ENCODE data around the gene RHEB.

Gene RHEB

DNA sequence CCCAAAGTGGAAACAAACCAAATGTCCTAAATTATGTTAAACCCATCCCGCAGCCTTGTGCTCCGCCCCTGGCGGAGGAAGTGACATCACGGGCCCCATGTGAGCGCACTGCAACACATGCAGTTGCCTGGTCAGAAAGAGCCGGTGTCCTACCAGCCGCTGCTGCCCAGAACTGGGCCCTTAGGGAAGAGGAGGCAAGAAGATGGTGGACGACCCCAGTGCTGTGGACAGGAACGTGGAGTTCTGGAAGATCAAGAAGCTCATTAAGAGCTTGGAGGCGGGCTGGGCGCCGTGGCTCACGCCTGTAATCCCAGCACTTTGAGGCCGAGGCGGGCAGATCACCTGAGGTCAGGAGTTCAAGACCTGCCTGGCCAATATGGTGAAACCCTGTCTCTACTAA lies 18.0 kb downstream of the RHEB start:
- no peak for TF ChIP-seq CTCF (IDR thresholded peaks at IDR 0.05)
- DNase-seq (ENCODE audit: low spot score): no peak
- no peak overlapping the region for H3K27ac ChIP-seq
- no peak overlapping the region for H3K4me3 ChIP-seq

- H3K4me3 ChIP-seq: no peak overlapping the region
- no peak for TF ChIP-seq CTCF (IDR thresholded peaks at IDR 0.05)
- no peak overlapping the region for H3K27ac ChIP-seq
- DNase-seq (ENCODE audit: low spot score): no peak
These were observed 21.2 kb downstream of the RHEB start for GRCh38 chr7:151498495-151498894.

GRCh38 chr7:151497306-151497871 lies 22.3 kb downstream of the RHEB start:
- no peak overlapping the region for H3K4me3 ChIP-seq
- TF ChIP-seq CTCF (IDR thresholded peaks at IDR 0.05): no peak
- no peak overlapping the region for H3K27ac ChIP-seq
- no peak for DNase-seq (ENCODE audit: low spot score)

DNA sequence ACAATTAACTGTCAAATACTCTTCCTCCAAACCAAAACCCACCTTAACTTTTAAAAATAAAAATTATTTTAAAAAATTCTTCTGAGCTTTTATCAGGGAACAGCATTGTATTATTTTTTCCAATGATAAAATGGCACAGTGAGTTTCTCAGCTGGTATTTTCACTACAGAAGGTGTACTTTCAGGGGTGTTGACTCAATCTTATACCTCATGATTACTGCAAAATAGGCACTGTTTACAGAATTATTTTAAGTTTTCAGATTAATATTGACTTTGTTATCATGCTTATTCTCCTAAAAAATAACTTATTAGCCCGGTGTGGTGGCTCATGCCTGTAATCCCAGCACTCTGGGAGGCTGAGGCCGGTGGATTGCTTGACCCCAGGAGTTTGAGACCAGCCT lies 24.3 kb downstream of the RHEB start:
- DNase-seq (ENCODE audit: low spot score): no peak
- no peak for TF ChIP-seq CTCF (IDR thresholded peaks at IDR 0.05)
- Histone ChIP-seq H3K27ac (no peak overlapping the region), H3K4me3 (no peak overlapping the region)

DNA sequence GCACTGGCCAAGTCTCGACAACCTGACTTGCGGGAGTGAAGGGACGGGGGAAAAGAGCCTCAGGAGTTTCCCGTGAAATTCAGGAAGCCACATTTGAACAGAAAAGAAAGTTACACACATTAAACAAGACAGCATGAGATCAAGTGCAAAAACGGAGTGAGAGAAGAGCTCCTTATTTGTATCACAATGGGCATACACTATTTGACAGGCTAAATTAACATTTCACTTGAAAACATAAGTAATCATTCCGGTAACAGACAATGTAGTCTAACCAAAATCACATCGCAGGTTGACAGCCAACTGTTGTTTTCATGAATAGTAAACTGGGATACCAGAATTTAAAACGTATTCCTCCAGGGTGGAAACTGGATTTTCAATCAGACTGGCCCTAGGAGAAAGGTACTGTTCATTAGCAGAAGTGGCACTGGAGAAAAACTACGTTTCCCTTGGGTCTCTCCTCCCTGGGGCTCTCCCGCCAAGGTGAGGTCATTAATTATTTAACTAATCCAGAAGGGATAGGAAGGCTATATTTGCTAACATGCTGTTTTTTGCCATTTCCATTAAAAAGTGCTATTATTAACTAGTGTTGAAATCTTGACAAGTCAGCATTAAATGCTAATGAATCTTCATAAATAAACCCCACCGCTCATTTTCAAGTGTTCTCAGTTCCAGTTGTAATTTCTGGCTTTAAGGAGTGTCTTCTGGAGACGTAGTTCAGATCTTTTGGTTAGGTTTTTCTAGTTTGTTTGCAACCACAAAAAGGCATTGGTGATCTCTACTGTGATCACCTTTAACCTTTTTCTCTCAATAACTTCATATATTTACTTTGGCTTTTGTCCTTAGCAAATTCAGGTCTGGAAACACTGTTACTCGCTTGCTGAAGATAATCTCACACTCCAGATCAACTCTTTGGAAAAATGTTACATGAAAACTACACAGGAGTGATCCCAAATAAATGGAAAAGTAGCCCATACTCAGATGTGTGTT lies 25.1 kb downstream of the RHEB start:
- no peak overlapping the region for H3K27ac ChIP-seq
- no peak overlapping the region for H3K4me3 ChIP-seq
- DNase-seq (ENCODE audit: low spot score): no peak
- no peak for TF ChIP-seq CTCF (IDR thresholded peaks at IDR 0.05)

DNA sequence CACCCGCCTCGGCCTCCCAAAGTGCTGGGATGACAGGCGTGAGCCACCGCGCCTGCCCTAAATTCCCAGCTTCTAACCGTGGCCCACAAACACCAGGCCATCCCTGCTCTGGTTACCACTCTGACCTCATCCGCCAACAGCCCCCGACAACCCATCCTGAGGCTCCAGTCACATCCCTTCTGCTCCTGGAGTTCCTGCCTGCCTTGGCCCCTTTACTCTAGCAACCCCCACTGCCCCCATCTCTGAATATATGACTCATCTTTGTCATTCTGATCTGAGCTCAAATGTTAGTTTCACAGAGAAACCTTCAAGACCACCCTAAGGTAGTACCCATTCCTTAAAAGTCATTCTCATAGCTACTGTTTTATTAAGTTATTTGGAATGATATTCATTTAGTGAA lies 26.6 kb downstream of the RHEB start:
- TF ChIP-seq CTCF (IDR thresholded peaks at IDR 0.05): no peak
- H3K4me3 ChIP-seq: no peak overlapping the region
- H3K27ac ChIP-seq: no peak overlapping the region
- DNase-seq (ENCODE audit: low spot score): no peak

GRCh38 chr7:151491859-151492258 lies 27.8 kb downstream of the RHEB start:
- H3K4me3 ChIP-seq: no peak overlapping the region
- DNase-seq (ENCODE audit: low spot score): no peak
- TF ChIP-seq CTCF (IDR thresholded peaks at IDR 0.05): no peak
- H3K27ac ChIP-seq: no peak overlapping the region
